Loucy (cell line): ENCODE measurements around the gene ATP8A2.

ENCODE experiments used
- H2AFZ ChIP-seq: fragments of 200-600 bp; sonication (generic); 2 replicates; pipeline ENCODE4 v1.6.0; 2016; ENCODE audit warnings: antibody characterized with exemption, mild to moderate bottlenecking, low read length, moderate library complexity
- H3F3A ChIP-seq: fragments of 200-600 bp; 2 replicates; pipeline ENCODE4 v1.6.0; 2016; ENCODE audit warnings: antibody characterized with exemption, low read depth, mild to moderate bottlenecking
- H3K27me3 ChIP-seq: fragments of 200-600 bp; sonication (generic); 2 replicates; pipeline ENCODE4 v1.6.1; 2014; ENCODE audit warnings: low read length, mild to moderate bottlenecking; ENCODE audit not compliant: insufficient read depth, poor library complexity, severe bottlenecking
- H3K36me3 ChIP-seq: fragments of 200-600 bp; sonication (generic); 2 replicates; pipeline ENCODE4 v1.6.1; 2016; ENCODE audit warnings: low read length; ENCODE audit not compliant: insufficient read depth
- H3K4me1 ChIP-seq: fragments of 200-600 bp; sonication (generic); 2 replicates; pipeline ENCODE4 v1.5.1; 2014; ENCODE audit warnings: low read length, mild to moderate bottlenecking; ENCODE audit not compliant: insufficient read depth, poor library complexity, severe bottlenecking
- H3K4me2 ChIP-seq: fragments of 200-600 bp; sonication (generic); 2 replicates; pipeline ENCODE4 v1.6.0; 2014; ENCODE audit warnings: antibody characterized with exemption, low read length, low read depth, mild to moderate bottlenecking; ENCODE audit not compliant: poor library complexity, severe bottlenecking
- H3K4me3 ChIP-seq: fragments of 200-600 bp; sonication (generic); 2 replicates; pipeline ENCODE4 v1.5.1; 2014; ENCODE audit warnings: low read length, mild to moderate bottlenecking, mixed read lengths; ENCODE audit not compliant: poor library complexity, severe bottlenecking
- H3K79me2 ChIP-seq: fragments of 200-600 bp; sonication (generic); 2 replicates; pipeline ENCODE4 v1.6.1; 2014; ENCODE audit warnings: low read length; ENCODE audit not compliant: insufficient read depth
- H3K9ac ChIP-seq: fragments of 200-600 bp; sonication (generic); 2 replicates; pipeline ENCODE4 v1.6.0; 2014; ENCODE audit warnings: mild to moderate bottlenecking, low read depth, low read length, moderate library complexity; ENCODE audit not compliant: poor library complexity, severe bottlenecking
- H3K9me2 ChIP-seq: fragments of 200-600 bp; sonication (generic); replicated peaks from 2 replicates; pipeline ENCODE4 v1.6.1; 2016; ENCODE audit warnings: low read depth, low read length, mixed read lengths
- H3K9me3 ChIP-seq: fragments of 200-600 bp; sonication (generic); 2 replicates; pipeline ENCODE4 v1.6.1; 2014; ENCODE audit warnings: mild to moderate bottlenecking, antibody characterized with exemption, low read length, low read depth; ENCODE audit not compliant: insufficient read depth
- H4K20me1 ChIP-seq: fragments of 200-600 bp; sonication (generic); 2 replicates; pipeline ENCODE4 v1.6.0; 2014; ENCODE audit warnings: antibody characterized with exemption, low read length, mild to moderate bottlenecking; ENCODE audit not compliant: insufficient read depth, poor library complexity, severe bottlenecking
- EZH2phosphoT487 ChIP-seq: fragments of 200-600 bp; IDR thresholded peaks from 2 replicates; pipeline ENCODE4 v1.6.1; 2018; ENCODE audit warnings: antibody characterized with exemption, mild to moderate bottlenecking, moderate library complexity, borderline replicate concordance
- TF ChIP-seq, protein P1 (sequence below): fragments of 200-600 bp; sonication (generic); conservative IDR thresholded peaks from 2 replicates; pipeline ENCODE4 v1.5.1; 2014; ENCODE audit warnings: mild to moderate bottlenecking, antibody characterized with exemption, low read length

Gene ATP8A2

DNA sequence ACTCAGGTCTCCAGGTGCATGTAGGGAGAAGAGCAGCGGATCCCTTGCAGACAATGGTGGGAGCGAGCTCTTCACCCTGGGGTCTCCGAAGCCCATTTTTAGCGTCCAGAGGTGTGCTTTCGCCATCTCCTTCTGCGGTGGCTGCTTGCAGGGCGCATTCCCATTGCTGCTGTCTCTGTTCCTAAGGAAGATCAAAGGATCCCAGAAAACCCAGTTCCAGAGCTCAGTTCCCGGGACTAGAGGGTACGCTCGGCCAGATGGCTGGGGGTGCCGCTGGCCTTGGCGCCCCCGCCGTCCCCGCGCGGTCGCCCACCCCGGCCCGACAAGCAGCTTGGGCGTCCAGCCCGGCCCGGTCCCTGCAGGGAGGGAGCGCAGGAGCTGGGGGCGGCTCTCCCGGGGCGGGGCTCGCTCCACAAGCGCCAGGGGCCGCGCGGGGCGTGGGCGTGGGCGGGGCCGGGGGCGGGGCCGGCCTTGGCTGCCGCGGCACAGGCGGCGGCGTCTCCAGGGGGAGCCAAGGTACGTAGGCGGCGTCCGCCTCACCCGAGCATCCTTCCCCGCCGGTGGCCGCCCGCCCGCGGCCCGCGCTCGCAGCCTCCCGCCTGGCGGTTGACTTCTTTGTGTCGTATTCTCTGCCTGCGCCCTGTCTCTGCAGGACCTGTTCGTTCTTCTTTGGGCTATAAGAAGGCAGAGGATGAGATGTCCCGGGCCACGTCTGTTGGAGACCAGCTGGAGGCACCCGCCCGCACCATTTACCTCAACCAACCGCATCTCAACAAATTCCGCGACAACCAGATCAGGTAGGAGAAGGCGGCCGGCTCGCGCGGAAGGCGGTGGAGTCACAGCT is 96.8 kb downstream of the ATP8A2 start:
- H3K4me1 ChIP-seq: no peaks in the 10 kb centered on the region
- no peak overlapping the region for H3K9ac ChIP-seq
- no peaks in the 10 kb centered on the region for H3K9me2 ChIP-seq
- no peak overlapping the region for H3K4me3 ChIP-seq
- H3K36me3 ChIP-seq: no peaks in the 10 kb centered on the region
- no peak overlapping the region for H3K4me2 ChIP-seq
- no peaks in the 10 kb centered on the region for H3F3A ChIP-seq
- H3K27me3 ChIP-seq: no peaks in the 10 kb centered on the region
- H3K79me2 ChIP-seq: no peaks in the 10 kb centered on the region
- H2AFZ ChIP-seq: no peak overlapping the region
- H4K20me1 ChIP-seq: no peaks in the 10 kb centered on the region
- TF ChIP-seq, protein P1, sequence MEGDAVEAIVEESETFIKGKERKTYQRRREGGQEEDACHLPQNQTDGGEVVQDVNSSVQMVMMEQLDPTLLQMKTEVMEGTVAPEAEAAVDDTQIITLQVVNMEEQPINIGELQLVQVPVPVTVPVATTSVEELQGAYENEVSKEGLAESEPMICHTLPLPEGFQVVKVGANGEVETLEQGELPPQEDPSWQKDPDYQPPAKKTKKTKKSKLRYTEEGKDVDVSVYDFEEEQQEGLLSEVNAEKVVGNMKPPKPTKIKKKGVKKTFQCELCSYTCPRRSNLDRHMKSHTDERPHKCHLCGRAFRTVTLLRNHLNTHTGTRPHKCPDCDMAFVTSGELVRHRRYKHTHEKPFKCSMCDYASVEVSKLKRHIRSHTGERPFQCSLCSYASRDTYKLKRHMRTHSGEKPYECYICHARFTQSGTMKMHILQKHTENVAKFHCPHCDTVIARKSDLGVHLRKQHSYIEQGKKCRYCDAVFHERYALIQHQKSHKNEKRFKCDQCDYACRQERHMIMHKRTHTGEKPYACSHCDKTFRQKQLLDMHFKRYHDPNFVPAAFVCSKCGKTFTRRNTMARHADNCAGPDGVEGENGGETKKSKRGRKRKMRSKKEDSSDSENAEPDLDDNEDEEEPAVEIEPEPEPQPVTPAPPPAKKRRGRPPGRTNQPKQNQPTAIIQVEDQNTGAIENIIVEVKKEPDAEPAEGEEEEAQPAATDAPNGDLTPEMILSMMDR: no peak
- TF ChIP-seq EZH2phosphoT487: no peak
- no peaks in the 10 kb centered on the region for H3K9me3 ChIP-seq

DNA sequence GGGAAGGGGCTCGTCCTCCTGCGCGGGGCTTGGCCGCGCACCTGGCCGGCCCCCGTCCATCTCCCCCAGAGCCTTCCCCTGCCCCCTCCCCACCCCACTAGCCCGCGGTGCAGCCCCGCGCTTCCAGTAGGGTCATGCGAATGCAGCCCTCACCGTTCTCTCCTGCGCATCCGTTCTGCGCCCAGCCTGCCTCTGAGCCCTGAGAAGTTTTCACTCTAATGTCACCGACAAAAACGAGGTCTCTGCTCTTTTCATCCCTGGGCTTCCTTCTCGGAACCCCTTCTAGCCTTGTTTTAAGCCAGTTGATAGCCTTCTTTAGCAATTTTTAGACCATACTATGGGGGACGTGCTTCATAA is 97.4 kb downstream of the ATP8A2 start:
- TF ChIP-seq, protein P1: no peak
- TF ChIP-seq EZH2phosphoT487: no peak
- Histone ChIP-seq H3K9ac (no peak overlapping the region), H3K4me1 (no peaks in the 10 kb centered on the region), H2AFZ (no peak overlapping the region), H3K4me2 (no peak overlapping the region), H3F3A (no peaks in the 10 kb centered on the region), H3K27me3 (no peaks in the 10 kb centered on the region), H3K36me3 (no peaks in the 10 kb centered on the region), H3K9me2 (no peaks in the 10 kb centered on the region), H4K20me1 (no peaks in the 10 kb centered on the region), H3K4me3 (no peak overlapping the region), H3K79me2 (no peaks in the 10 kb centered on the region), H3K9me3 (no peaks in the 10 kb centered on the region)

DNA sequence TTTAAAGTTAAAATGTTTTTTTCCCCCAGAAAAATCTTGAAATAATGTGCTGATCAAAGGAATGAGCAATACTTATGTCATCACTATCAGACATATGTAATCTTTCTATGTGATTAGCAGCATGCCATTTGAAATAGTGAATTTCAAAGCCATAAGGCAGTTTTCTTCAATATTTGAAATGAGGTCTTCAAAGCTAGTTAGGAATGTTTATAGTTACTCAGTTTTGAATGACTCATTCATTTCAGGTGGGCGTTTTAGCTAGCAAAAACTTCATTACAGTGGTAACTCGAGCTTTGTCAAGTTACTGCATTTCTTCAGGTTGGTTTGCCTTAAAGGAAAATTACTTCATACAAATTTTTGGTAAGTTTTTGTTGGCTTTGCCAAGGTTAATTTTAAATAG is 102.1 kb downstream of the ATP8A2 start:
- H4K20me1 ChIP-seq: no peaks in the 10 kb centered on the region
- H3F3A ChIP-seq: no peaks in the 10 kb centered on the region
- no peaks in the 10 kb centered on the region for H3K4me1 ChIP-seq
- no peak overlapping the region for H2AFZ ChIP-seq
- no peak overlapping the region for H3K9ac ChIP-seq
- no peak overlapping the region for H3K4me2 ChIP-seq
- H3K36me3 ChIP-seq: no peaks in the 10 kb centered on the region
- no peaks in the 10 kb centered on the region for H3K9me2 ChIP-seq
- TF ChIP-seq, protein P1: no peak
- TF ChIP-seq EZH2phosphoT487: no peak
- no peaks in the 10 kb centered on the region for H3K27me3 ChIP-seq
- no peak overlapping the region for H3K4me3 ChIP-seq
- no peaks in the 10 kb centered on the region for H3K9me3 ChIP-seq
- H3K79me2 ChIP-seq: no peaks in the 10 kb centered on the region
